Stimulated activated CD8-positive, alpha-beta memory T cell treated with anti-CD3 and anti-CD28 coated beads, Interleukin-15, amount 100 ng/mL, for 48 hours (primary cell): ENCODE data around the gene ENAH.
"Not testable (repeated sequence)": the region's sequence is repeated elsewhere in the genome, so short reads cannot be mapped to it uniquely, and the experiment has no call there.

ENCODE experiments used
- DNase-seq, 2 donors: peaks; one replicate each; pipeline ENCODE4 v3.0.0-alpha.2; 2020; ENCODE audit warnings: low read depth in 2 of 2

ENAH gene

DNA sequence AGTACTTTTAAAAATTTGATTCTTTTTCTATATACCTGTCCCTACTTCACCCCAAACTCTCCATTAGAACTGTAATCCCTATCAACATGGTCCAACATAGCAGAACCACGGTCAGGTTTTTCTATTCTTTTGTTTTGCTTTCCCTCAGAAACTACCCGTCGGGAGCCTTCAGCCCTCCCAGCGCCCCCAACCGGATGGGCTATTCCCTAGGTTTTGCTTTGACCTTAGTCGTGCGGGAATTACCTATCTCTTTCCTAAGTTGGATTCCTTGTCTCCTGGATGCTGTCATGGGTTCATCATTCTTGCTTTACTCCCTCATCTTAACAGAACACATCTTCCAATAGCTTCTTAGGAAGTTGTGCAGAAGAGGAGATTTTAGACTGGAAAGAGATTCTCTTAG lies 127.5 kb downstream of the ENAH start:
- DNase-seq: no peak

DNA sequence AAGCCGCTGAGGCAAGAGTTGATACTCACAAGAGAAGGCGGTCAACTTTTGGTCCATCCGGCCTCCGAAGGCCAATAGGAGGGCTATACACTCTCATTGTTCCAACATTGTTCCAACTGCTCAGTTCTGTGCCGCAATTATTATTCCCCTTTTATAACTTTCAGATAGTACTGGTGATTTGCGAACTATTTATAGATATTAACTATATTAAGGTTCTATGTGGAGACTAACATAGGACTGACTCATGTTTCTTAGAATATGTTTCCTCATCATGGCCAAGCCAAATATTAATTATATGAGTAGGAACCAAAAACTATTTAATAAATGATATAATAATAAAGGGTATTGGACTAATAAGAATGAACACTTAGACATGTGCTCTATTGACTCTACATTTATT lies 128.4 kb downstream of the ENAH start:
- no peak for DNase-seq

DNA sequence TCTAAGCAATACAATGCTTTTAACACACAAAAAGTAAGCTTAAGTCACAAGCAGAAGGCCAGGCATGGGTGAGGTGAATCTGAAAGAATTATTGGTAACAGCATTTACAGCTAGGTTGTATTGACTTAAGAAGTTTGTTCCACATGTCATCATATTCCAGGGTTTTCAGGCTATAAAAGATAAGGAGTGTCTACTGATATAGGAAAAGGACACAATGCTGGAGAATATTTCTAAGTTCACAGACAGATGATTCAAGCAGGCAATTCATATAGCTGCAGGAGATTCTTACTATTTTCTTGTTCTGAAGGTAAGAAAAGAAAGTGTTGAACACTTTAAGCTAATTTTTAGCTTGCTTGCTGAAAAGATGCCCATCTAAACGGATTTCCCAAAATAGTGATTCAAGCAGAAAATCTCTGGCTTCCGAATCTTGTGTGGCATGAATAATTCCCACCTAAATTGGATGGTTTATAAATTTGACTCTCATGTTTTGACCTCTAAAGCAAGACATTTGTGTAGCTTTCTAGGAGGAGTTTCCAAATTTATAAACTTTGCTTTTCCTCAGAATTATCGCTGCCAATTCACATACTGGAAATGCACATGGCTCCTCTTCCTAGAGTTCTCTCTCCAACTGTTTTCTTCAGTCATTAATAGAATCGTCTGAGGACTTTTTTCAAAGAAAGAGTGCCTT lies 129.5 kb downstream of the ENAH start:
- DNase-seq: no peak

DNA sequence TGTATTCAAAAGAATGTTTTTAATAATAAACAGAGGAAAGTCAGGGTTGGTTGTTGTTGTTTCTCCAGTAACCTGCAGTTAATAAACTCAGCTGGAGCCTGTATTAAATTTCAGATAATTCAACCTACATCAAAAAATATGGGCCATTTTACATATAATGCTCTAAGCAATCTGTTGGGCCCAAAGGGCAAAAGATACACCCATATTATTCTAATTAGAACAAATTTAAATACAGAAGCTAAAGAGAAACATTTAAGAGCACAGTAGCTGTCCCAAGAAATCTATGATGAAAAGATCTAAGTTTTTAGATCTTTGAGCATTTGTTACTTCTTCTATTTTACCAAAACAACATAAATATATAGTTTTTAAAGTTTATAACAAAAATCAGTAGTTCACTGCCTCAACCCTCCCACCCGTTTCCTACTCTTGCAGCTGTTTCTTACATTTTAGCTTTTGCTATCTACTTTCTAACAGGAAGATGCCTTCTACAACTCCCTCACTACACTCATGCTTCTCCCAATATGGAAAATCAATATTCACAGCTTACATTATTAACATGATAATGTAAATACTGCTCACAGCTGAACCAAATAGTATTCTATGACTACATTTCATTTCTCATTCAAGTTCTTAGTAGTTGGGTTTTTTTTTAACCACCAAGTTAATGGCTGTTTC lies 130.2 kb downstream of the ENAH start:
- no peak for DNase-seq

DNA sequence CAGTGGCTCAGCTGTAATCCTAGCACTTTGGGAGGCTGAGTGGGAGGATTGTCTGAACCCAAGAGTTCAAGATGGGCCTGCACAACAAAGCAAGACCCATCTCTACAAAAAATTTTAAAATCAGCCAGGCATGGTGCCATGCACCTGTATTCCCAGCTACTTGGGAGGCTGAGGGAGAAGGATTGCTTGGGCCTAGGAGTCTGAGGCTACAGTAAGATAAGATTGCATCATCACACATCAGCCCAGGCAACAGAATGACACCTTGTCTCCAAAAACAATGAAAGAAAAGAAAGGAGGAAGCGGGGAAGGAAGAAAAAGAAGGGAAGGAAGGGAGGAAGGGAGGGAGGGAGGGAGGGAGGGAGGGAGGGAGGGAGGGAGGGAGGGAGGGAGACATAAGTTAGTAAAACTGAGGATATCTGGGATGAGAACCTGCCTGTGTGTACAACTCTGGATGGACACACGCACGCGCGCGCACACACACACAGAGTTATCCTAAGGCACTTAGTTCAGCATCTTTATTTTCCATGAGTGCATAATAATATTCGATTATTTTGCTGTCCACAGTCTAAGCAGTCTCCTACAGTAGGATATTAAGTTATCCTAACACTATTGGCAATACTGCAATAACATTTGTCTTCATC lies 132.2 kb downstream of the ENAH start:
- DNase-seq: no peak

DNA sequence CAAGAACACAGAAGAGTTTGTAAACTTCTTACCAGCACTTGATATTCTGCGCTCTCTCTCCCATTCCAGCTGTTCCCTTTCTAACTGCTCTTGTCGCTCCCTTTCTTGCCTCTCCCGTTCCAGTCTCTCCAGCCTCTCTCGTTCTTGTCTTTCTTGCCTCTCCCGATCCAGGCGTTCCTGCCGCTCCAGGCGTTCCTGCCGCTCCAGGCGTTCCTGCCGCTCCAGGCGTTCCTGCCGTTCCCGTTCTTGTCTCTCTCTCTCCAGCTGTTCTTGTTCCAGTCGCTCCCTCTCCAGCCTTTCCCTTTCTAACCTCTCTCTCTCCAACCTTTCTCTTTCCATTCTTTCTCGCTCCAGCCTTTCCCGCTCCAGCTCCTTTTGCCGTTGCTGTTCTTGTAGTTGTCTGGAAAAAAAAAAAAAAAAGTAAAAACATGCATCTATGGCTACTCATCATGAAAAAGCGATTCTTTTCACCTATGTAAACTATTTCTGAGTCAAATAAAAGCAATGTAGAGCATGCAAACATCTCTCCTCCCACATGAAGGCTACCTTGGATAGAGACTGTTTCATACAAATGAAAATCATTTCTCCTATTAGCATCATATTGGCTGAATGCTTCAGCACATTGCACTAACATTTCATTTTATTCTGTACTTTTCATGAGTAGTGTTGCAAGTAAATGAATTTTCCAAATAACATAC lies 133.6 kb downstream of the ENAH start:
- no peak for DNase-seq

DNA sequence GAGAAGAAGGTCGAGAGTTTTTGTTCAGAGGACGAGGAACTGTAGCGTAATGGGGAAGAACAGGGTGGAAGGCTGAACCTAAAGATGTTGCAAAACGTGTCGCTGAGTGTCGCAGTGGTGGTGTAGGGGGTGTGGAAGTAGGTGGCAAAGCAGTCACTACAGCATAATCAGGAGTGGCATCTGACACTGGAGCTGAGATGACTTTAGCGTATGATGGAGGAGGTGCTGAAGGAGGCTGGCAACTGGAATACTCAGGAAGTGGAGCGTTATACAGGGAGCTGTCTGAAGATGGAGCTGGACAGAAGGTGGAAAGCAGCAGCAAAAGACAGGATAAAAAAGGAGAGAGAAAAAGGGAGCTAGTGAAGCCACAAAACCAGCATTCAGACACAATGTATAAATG lies 135.2 kb downstream of the ENAH start:
- DNase-seq: no peak

DNA sequence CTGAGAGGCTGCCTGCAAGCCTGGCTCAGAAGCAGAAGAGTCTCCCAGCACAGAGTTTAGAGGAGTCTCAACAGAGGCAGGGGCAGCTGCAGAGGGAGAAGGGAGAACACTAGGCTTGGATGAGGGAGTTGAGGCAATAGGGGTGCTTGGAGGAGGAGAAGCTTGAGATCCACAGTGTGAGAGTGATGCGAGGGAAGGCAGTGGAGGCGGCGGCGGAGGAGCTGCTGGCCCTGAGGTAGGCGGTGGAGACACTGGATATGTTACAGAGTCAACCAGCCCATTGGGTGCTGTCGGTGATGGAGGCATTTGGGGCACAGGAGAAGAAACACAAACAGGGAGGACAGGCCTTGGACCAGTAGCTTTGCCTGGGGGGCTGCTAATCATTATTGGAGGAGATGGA lies 135.7 kb downstream of the ENAH start:
- no peak for DNase-seq

DNA sequence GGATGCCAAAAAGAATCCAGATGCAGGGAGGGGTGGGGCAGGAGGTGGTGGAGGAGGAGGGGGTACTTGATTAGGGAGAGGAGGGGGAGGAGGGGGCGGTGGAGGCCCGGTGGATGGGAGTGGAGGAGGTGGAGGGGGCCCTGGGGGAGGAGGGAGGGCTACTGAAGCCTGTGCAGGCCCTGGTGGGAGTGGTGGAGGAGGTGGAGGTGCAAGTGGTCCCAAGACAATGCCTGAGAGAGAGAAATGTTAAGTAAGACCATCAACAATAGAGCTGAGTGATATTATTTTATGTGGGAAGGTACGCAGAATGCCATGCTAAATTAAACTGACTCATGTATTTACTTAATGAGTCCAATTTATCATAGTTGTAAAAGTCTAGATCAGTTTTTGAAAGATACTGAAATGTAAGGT lies 138.2 kb downstream of the ENAH start:
- no peak for DNase-seq

DNA sequence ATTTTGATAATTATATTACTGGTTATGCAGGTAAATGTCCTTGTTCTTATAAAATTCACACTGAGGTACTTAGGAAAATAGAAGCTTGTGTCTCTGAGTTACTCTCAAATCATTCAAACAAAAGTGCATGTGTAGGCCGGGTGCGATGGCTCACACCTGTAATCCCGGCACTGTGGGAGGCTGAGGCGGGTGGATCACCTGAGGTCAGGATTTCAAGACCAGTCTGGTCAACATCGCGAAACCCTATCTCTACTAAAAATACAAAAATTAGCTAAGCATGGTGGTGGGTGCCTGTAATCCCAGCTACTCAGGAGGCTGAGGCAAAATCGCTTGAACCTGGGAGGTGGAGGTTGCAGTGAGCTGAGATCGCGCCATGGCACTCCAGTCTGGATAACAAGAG lies 139.3 kb downstream of the ENAH start:
- DNase-seq: not testable (repeated sequence)

DNA sequence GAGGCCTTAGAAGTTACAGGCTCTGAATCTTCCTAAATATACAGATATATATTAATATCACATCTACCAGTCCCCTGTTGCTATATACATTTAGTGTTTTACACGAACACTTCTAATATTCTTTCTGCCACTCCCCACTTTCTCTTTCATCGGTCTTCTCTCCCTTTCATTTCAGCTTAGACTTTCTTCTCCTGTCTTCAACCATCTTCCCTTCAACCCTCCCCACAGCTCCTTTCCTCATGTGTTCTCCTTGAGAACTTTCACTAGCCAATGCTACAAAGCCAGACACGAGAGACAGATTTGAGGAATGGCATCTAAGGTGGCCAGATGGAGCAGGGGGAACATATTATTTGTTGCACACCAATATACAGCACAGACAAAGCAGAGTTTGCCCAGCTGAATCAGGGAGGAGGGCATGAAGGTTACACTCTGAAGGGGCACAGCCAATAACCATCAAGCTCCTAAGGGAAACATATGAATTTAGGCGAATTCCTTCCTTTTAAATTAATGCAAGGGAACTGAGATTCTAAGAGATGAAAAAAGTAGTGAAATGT lies 141.0 kb downstream of the ENAH start:
- no peak for DNase-seq

DNA sequence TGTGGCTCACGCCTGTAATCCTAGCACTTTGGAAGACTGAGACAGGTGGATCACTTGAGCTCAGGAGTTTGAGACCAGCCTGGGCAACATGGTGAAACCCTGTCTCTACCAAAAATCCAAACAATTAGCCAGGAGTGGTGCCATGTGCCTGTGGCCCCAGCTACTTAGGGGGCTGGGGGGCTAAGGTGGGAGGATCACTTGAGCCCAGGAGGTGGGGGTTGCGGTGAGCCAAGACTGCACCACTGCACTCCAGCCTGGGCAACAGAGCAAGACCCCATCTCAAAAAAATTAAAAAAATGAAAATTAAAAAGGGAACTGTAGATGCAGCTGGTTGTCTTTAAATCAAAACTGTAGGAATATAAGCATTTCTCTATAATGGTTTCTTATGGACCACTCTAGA lies 142.2 kb downstream of the ENAH start:
- DNase-seq: not testable (repeated sequence)

DNA sequence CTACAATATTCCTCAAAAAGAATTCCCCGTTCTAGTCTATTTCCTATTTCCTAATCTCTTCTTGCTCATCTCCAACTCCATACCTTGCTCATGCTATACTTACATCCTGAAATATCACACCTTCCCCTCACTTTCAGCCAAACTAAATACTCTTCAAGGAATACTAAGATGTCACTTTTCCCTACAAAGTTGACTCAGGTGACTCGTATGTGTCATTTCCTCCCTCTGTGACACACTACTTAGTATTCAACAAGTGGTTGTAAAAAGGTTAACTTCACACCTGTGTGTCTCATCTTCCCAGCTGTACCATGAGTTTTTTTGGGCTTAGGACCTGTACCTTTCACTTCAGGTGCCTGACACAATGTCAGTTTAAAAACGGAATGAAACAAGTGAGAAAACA lies 143.2 kb downstream of the ENAH start:
- DNase-seq: no peak

DNA sequence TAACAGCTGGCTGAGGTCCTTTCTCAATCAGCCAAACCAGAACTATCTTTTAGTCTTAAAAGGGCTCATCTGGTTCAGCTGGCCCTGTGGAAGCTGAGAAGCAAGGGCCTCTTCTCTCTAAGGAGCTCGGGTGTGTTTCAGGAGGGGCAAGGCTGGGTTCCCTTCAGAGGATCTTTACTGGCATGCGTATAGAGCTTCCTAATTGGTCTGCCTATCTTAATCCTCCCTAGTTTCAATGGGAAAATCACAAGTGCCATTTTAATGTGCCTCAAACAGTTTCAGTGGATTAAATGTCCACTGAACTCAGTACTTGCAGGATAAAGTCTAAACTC lies 143.6 kb downstream of the ENAH start:
- DNase-seq: no peak

DNA sequence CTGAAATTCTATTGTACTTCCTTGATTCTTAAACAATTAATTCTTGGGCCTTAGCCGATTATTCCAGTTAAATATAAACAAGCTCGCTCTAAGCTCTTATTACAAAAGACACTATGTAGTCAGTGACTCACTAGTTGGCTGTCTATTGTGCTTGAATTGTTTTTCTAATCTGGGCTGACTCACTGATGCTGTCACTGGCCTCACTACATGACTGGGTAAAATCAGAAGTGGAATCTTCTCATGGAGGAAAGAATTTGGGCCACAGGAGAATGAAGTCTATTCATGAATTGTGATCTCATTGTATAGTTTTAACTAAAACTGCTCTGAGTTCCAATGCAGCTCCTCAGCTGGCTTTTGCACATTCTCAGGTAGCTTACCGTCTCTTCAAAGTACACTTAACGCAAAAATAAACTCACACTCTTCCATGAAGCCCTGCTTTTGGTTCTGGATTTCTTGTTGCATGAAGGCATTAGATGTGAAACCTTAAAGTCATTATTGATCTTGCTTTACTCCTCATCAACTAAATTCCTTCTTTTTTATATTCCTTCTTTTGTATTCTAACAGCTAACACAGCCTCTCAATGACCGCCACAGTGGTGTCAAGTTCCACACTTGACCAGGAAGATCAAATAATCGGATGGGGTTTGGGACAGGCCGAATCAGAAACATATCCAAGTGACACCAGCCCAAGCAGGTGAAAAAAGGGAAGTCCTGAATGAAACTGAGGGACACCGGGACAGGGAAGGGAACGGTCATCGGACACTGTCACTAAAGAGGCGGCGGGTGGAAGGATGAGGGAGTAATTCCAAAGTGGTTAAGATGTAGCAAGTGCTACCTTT lies 144.2 kb downstream of the ENAH start:
- DNase-seq: no peak

DNA sequence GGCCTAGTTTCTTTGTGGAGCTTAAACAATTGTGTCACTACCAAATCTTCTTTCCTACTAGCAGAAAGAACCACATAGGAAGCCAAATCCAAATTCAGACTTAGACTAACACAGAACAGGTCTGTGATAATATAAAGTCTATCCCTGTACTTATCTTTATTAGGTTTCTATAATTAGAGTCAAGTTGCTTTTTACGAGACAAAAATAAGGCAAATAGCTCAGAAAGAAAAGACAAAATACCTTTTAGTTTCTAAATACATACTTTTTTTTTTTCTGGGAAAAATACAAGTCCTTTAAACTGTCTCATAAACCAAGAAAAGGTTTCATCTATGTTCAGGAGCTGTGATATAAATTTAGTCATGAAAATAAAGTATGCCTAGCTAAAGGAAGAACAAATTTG lies 146.2 kb downstream of the ENAH start:
- no peak for DNase-seq

DNA sequence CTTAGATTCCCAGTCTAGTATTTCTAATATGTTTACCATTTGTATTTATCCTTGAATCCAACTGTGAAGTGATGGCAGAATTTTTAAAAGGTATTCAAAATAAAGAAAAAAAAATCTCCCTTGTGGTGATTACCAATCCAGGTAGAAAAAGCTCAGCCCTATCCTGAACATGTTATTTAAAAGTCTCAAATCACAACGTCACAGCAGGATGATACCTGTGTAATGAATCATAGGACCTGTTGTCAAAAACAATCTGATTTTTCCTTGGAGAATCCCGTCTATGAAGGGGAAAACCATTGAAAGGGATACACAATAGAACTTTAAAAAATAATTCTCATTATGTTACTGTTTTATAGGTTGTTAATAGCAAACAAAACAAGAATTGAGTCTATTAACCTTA lies 148.1 kb downstream of the ENAH start:
- no peak for DNase-seq

DNA sequence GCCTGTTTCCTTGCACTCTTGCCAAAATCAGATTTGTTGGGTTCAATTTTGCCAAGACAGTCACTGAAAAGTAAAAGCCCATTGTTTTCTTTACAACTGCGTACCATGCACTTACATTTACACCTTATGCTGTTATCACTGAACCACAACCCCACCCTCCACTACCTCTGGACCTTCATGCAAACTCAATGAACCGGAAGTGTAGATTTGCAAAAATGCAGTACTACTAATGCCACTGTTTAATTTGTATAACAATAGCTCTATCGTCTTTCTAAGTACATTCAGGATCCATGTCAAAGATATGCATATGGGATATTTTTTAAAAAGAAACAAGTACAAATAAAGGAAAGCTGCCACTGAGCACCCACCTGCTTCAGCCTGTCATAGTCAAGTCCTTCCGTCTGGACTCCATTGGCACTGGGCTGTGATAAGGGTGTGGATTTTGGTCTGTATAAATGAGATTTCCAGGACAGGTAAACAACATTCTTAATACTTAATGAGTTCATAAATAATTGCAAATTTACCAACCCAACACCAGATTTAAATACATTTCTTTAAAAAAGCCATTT lies 152.2 kb downstream of the ENAH start:
- DNase-seq: no peak

DNA sequence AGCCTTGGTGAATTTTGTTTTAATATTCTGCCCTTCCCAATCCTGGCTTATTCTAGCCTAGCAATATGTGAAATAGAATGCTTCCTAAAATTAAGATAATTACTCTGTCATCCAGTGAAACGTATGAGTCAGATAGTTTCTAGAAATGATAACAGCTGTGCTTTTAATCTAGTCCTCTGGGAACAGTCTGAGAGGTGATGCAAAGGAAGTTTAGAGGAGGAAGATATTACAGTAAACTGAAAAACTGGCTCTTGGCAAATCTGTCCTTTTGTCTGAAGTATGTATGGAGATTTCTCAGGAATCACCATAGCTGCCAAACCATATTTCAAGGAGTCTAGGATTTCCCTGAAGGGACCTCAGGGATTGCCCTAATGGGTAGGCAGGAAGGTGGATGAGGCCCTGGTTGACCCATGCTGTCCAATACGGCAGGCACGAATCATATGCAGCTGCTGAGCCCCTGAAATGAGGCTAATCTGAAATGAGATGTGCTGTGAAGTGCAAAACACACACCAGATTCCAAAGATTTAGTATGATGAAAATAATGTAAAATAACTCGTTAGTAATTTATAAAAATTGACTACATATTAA lies 154.3 kb downstream of the ENAH start:
- no peak for DNase-seq

DNA sequence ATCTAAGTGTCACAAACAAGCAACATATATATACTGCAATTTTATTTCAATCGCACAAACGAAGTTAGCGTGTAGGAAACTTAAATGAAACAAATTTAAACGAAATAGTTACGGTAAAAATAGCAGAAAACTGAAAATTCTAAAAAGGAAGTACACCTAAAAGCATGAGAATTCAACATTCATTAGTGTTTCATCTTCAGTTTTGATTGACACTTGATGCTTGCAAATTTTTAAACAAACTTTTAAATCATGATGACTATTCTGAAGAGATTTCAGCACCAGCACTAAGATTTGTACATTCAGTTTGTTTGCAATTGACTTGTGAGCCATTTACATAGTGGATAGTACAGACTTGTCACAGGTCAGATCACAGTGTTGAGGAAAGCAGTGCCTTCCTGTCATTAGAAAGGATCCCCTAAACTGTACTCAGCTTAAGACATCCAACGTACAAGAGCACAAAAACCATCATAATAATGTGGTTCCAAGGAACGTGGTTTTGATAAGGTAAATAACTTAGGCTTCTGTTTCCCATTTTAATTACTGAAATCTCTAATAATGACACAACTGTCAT lies 158.0 kb downstream of the ENAH start:
- no peak for DNase-seq
